ENCODE measurements around the gene DENND1C.
A peak's percentile ranks its signal among the peaks of the same experiment; 100 is the strongest.
"Not testable (repeated sequence)": the region's sequence is repeated elsewhere in the genome, so short reads cannot be mapped to it uniquely, and the experiment has no call there.

The DENND1C gene

DNA sequence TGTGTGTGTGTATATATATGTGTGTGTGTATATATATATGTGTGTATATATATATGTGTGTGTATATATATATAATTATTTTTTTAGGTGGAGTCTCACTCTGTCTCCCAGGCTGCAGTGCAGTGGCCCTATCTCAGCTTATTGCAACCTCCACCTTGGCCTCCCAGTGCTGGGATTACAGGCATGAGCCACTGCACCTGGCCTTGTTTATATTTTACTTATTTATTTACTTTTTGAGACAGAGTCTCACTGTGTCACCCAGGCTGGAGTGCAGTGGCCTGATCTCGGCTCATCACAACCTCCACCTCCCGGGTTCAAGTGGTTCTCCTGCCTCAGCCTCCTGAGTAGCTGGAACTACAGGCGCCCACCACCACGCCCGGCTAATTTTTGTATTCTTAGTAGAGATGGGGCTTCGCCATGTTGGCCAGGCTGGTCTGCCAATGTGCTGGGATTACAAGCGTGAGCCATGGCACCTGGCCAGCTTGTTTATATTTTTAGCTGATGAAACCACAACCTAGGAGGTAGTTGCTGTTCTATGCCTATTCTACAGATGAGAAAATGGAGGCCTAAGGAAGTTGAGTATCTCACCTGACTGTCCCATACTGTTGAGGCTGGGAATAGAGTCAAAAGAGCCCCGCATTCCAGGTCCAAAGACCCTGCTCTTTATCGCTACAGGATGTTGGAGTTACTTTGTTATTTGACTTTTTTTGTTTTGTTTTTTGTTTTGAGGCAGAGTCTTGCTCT lies 26.6 kb upstream of the DENND1C start:
- not testable (repeated sequence) for DNase-seq

DNA sequence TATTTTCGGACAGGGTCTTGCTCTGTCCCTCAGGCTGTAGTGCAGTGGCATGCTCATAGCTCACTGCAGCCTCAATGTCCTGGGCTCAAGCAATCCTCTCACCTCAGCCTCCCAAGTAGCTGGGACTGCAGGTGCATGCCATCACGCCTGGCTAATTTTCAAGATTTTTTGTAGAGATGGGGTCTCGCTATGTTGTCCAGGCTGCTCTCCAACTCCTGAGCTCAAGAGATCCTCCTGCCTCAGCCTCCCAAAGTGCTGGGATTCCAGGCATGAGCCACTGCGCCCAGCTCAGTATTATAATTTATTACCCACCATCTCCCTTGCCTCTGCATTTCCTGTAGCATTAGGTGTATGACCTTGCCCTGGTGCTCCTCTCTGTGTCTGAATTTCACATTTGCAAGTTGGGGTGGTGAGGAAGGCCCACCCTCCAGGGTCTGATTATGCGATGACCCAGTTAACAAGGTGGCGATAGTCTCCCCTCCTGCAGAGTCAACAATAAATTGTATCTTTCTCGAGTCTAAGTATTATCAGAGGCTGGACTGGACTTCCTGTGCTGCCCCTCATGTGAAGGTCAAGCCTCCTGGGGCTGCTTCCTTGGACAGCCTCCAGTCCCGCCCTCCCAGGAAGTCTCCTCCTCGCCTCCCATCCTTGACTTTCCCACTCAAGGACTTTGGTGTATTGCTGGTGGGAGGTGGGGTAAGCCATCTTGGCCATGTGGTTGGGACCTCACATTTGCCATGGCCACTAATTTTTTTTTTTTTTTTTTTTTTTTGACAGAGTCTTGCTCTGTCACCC lies 22.0 kb upstream of the DENND1C start:
- DNase-seq: no peak

- DNase-seq: peak; percentile 32
These were observed 20.4 kb upstream of the DENND1C start, which contains the start of gene TUBB4A for GRCh38 chr19:6501740-6502648. Gene TUBB4A, minus strand, starts transcription at chr19:6502309. Its CDS starts 97 bp downstream, at chr19:6502212.

DNA sequence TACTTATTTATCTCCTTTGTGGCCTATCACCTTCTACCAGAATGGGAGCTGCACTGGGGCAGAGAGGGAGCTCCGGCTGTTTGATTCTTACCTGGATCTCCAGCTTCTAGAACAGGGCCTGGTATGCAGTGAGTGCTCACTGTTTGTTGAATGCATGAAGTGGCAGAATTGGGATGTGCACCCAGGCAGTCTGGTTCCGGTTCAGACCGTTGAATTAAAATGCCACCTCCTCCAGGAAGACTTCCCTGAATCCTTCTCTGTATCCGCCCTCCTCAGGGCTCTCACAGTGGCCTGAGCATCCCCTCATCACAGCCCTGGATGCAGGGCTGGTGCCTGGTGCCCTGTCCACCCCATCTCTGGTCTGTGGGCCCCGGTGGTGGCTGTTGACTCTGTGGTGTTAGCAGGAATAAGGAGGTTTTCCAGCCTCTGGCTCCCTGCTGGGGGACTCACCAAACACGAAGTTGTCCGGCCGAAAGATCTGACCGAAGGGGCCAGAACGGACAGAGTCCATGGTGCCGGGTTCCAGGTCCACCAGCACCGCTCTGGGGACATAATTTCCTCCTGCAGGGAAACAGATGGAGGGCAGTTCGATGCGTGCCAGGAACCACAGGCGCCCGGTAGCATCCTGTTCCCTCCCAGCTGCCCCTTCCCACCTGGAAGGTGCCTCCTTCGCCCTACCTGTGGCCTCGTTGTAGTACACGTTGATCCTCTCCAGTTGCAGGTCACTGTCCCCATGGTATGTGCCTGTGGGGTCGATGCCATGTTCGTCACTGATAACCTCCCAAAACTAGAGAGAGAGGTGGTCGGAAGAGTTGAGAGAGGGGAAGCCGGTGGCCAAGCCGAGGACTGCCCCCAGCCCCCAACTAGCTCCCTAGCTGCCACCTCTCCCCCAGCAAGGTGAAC lies 19.5 kb upstream of the DENND1C start:
- DNase-seq: no peak

- DNase-seq: no peak
These were observed 17.6 kb upstream of the DENND1C start for GRCh38 chr19:6499052-6499790.

DNA sequence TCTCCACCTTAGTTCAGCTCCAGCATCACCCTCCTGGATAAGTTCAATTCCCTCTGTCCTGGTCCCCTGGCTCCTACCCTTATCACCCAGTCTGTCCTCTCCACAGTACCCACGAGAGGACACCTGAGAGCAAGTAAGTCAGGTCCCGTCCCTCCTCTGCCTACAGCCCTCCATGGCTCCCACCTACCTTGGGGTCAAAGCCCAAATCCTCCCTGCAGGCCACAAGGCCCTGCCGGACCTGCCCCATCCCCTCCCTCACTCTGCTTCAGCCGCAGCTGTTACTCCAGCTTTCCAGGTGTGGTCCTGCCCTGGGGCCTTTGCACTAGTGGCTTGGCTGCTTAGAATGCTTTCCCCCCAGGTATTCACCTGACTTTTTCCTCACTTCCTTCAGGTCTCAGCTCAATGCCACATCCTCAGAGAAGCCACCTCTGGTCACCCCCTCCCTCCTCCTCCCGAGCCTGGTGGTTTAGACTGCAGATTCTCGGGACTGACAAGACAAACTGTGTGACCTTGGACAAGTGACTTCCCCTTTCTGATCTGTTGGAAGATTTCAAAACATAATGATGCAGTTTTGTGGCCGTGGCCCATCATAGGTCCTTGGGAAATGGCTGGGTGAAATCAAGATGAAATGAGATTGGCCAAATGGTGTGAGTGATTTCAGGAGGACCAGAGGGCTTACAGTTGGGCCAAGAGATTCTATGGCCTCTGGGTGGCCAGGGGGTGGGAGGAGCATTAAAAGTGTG lies 16.9 kb upstream of the DENND1C start:
- no peak for DNase-seq

DNA sequence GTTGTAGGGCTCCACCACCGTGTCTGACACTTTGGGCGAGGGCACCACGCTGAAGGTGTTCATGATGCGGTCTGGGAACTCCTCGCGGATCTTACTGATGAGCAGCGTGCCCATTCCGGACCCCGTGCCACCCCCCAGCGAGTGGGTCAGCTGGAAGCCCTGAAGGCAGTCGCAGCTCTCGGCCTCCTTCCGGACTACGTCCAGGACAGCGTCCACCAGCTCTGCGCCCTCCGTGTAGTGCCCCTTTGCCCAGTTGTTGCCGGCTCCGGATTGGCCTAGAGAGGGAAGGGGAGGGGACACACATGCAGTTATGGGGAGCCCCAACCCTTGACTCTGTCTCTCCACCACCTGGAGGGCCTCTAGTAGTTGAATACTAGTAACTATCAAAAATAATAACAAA lies 14.4 kb upstream of the DENND1C start:
- no peak for DNase-seq

- DNase-seq: no peak
These were observed 12.9 kb upstream of the DENND1C start for GRCh38 chr19:6494438-6495036.

DNA sequence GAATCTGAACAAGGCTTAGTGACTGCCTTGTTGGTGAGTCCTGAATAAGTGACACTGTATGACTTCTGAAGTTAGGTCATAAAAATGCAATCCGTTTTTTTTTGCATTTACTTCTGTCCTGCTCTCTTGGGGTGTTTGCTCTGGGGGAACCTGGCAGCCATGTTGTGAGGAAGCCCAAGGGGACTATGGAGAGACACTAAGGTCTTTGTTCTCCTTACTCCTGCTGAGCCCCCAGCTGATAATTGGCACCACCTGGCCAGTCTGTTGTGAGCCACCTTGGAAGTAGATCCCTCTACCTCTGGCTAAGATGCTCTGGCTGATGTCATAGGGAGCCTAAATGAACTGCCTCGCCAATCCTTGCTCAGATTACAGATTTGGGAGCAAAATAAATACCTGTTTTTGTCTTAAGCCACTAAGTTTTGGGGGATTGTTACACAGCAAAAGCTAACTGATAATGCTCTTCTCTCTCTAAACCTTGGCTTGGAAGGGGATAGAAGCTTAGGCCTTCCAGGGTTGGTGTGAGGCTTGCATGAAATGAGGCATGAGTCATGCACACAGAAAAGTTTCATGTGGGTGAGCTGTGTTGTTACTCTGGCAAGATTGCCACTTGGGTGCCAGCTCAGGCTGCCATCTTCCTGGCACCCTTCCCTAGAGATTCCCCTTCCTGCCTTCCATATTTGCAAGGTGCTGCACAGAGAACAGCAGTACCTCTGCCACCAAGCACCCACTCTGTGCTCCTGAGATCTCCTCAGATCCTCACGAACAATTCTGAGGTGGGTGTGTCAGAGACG lies 10.4 kb upstream of the DENND1C start:
- DNase-seq: no peak

DNA sequence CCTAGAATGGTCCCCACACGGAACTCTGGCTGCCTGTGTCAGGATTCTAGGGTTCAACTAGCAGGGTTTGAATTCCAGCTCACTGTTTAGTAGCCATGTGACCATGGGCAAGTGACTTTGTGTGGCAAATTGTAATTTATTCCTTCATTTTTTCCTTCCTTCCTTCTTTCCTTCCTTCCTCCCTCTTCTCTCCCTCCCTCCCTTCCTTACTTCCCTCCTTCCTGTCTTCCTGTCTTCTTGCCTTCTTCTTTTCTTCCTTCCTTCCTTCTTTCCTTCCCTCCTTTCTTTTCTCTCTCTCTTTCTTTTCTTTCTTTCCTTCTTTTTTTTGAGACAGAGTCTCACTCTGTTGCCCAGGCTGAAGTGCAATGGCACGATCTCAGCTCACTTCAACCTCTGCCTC lies 8.5 kb upstream of the DENND1C start:
- no peak for DNase-seq

DNA sequence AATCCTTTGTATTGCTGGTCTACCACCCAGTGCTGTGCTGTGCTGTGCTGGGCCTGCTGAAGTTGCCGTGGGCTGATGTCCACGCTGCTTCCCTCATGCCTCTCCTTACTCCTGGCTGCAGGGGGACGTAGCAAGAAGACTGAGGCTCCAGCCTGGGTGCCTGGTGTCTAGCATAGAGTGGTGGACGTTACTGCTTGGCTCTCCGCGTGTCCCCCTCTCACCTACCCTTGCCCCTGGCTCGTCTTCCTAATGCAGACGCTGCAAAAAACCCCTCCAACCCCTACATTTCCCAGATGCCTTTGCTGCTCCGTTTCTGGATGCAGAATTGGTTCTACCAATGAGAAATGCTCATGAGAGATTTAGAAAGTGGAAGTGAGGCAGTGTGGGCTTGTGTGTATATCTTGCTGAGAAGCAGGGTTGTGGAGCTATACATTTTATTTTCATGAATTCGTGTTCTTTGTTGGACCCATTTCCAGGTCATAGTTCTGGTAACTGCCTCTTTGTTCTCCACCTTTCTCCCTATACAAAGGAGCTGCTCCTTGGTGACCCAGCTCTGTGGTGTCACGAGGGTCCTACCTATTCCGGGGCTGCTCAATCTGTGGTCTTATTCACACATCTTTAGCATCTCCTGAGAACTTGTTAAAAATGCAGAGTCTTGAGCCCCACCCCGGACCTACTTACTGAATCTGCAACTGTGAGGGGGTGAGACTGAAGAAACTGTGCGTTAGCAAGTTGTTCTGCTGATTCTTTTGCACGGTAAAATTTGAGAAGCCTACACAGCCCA lies 7.9 kb upstream of the DENND1C start:
- DNase-seq: no peak

DNA sequence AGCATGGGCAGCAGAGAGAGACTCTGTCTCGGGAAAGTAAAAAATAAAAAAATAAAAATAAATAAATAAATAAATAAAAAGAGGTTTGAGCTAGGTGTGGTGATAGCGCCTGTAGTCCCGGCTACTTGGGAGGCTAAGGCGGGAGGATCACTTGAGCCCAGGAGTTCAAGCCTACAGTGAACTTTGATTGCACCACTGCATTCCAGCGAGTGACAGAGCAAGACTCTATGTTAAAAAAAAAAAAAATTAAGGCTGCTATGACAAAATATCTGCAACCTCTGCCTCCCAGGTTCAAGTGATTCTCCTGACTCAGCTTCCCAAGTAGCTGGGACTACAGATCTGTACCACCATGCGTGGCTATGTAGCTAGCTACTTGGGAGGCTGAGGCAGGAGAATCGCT lies 3.2 kb upstream of the DENND1C start:
- no peak for DNase-seq

DNA sequence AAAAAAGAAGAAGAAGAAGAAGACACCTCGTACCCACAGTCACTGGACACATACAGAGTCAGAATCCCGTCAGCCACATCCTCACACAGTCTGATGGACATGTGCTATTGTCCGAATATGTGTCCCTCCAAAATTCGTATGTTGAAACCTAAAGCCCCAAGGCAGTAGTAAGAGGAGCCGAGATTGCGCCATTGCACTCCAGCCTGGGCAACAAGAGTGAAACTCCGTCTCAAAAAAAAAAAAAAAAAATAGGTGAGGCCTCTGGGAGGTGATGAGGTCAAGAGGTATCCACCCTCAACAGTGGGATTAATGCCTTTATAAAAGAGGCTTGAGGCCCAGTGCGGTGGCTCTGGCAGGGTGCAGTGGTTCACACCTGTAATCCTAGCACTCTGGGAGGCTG lies 2.6 kb upstream of the DENND1C start:
- DNase-seq: no peak

GRCh38 chr19:6483235-6483634 lies 1.6 kb upstream of the DENND1C start:
- no peak for DNase-seq

DNA sequence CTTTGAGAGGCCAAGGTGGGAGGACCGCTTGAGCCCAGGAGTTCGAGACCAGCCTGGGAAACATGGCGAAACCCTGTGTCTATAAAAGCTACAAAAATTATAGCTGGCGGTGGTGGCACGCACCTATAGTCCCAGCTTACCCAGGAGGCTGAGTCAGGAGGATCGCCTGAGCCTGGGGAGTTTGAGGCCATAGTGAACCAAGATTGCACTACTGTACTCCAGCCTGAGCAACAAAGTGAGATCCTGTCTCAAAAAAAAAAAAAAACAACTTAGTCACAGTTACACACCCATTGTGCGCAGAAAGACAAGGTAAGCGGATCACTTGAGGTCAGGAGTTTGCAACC lies 728 bp upstream of the DENND1C start:
- no peak for DNase-seq

DNA sequence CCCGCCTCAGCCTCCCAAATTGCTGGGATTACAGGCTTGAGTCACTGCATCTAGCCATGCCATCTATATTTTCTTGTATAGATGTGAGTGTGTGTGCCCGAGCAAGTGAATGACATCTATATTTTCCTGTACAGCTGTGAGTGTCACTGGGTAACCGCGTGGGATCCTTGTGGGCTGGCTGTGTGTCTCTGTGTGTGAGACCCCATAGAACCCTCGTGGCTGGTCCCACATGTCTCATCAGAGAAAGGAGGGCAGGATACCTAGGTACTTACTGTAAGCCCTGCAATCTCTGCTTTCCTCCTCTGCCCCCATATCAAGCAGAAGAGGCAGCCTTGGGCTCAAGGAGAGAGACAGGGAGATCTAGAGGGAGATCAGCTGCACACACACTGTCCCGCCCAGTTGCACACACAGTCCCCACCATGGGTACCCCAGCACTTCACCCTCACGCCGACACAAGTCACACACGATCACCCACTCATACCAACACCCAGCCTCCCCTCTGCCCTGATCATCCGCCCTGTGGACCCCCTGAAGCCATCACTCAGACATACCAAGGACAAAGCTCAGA lies 655 bp downstream of the DENND1C start:
- no peak for DNase-seq

DNA sequence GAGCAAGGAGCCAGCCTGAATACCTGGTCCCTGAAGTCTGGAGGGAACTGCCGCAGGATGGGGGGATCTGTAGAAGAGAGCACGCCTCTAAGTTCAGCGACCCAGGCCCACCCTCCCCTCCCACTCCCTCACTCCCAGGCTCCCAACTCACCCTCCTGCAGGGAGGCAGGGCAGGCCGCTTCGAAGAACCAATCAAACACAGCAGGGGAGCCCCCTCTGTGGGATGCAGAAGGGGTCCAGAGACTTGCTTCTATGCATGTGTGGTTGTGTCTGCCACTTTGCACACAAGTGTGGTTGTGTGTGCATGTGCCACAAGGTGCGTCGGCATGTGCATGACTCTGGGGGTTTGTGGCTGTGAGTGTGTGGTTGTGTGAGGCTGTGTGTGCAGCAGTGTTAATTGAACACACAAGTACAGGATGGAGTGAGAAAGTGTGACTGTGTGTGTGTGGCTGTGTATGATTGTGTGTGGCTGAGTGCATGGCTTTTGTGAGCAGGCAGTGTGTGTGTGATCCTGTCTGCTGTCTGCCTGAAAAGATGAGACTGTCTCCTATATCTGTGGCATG lies 1.7 kb downstream of the DENND1C start:
- DNase-seq: no peak

DNA sequence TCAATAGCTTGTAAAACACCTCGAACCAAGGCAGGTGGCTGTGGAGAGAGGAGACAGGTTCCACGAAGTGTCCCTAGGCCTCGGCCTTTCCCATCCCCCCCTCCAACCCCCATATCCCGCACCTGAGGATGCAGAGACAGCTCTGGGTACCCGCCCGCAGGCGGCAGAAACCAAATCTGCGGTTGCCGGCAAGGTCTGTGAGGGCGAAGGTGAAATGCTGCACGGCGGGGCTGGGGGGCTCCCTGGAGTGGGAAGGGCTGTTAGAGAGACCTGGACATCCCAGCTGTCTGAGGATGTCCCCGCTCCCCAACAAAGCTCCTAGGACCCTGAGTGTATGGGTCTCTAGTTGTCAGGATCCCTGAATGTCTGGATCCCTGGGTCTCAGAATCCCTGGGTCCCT lies 2.8 kb downstream of the DENND1C start:
- no peak for DNase-seq

Measured in NCI-H82 (cell line).